ENCODE data around the gene CXADR. TPM values are rescaled to one million over a fixed set of nuclear protein-coding genes. Genes with fewer than 3 reads are reported as not detected.
"Not testable (repeated sequence)": the region's sequence is repeated elsewhere in the genome, so short reads cannot be mapped to it uniquely, and the experiment has no call there.

Gene CXADR
- total RNA-seq, 6 experiments from 2014 or later: 22.9 to 48.4 (median 30.5) TPM

GRCh38 chr21:17497316-17497715, 15.5 kb upstream of the CXADR start:
- no peaks in the 10 kb centered on the region for H3K9me3 ChIP-seq
- no peak for DNase-seq
- ATAC-seq: peak in 1 of 4 donors; percentile 45
- H3K4me3 ChIP-seq: no peak overlapping the region
- H3K4me1 ChIP-seq: peaks cover 0 to 11% (median 2%) of the 10 kb centered on the region in 4 donors
- intact Hi-C loops (cut with DNase I): no loop called here
- no peaks in the 10 kb centered on the region for H3K36me3 ChIP-seq
- H3K27me3 ChIP-seq: no peaks in the 10 kb centered on the region
- TF ChIP-seq CTCF (IDR thresholded peaks at IDR 0.05): no peak
- no peak for TF ChIP-seq POLR2A (IDR thresholded peaks at IDR 0.05)
- no peak overlapping the region for H3K27ac ChIP-seq

GRCh38 chr21:17498586-17498985, 14.3 kb upstream of the CXADR start:
- TF ChIP-seq CTCF (IDR thresholded peaks at IDR 0.05): no peak
- no peak for TF ChIP-seq POLR2A (IDR thresholded peaks at IDR 0.05)
- Histone ChIP-seq H3K36me3 (no peaks in the 10 kb centered on the region), H3K9me3 (no peaks in the 10 kb centered on the region), H3K27me3 (no peaks in the 10 kb centered on the region), H3K27ac (no peak overlapping the region), H3K4me3 (no peak overlapping the region), H3K4me1 (peaks cover 0 to 11% (median 2%) of the 10 kb centered on the region in 4 donors)
- WGBS (ENCODE audit: insufficient coverage, low coverage, low lambda C conversion rate, missing lambda C conversion rate): 32% methylated on average over 2 of the region's 2 CpGs
- no peak for ATAC-seq
- intact Hi-C loops (cut with DNase I): no loop called here
- DNase-seq: no peak

GRCh38 chr21:17501107-17502006, 11.5 kb upstream of the CXADR start:
- DNase-seq (no peak), ATAC-seq (peak in 2 of 4 donors; percentile 53 to 58)
- Histone ChIP-seq H3K4me3 (no peak overlapping the region), H3K4me1 (no peaks in the 10 kb centered on the region), H3K36me3 (no peaks in the 10 kb centered on the region), H3K9me3 (no peaks in the 10 kb centered on the region), H3K27ac (no peak overlapping the region), H3K27me3 (no peaks in the 10 kb centered on the region)
- 60% methylated on average over 4 of the region's 4 CpGs for WGBS (ENCODE audit: insufficient coverage, low coverage, low lambda C conversion rate, missing lambda C conversion rate)
- TF ChIP-seq POLR2A (IDR thresholded peaks at IDR 0.05): no peak
- no peak for TF ChIP-seq CTCF (IDR thresholded peaks at IDR 0.05)
- intact Hi-C loops (cut with DNase I): no loop called here

GRCh38 chr21:17502985-17503384, 9.9 kb upstream of the CXADR start:
- DNase-seq; ATAC-seq; H3K36me3 ChIP-seq; intact Hi-C loops (cut with DNase I); H3K4me1 ChIP-seq; H3K27ac ChIP-seq; H3K27me3 ChIP-seq; H3K9me3 ChIP-seq; H3K4me3 ChIP-seq: not testable (repeated sequence)
- WGBS (ENCODE audit: insufficient coverage, low coverage, low lambda C conversion rate, missing lambda C conversion rate): 88% methylated on average over 5 of the region's 5 CpGs

- no peak for TF ChIP-seq CTCF (IDR thresholded peaks at IDR 0.05)
- no peak for TF ChIP-seq POLR2A (IDR thresholded peaks at IDR 0.05)
- ATAC-seq: no peak
- no peak overlapping the region for H3K4me3 ChIP-seq
- peaks cover 0 to 5% (median 0%) of the 10 kb centered on the region in 4 donors for H3K4me1 ChIP-seq
- intact Hi-C loops (cut with DNase I): no loop called here
- no peak overlapping the region for H3K27ac ChIP-seq
- DNase-seq: no peak
- 90% methylated on average over 7 of the region's 7 CpGs for WGBS (ENCODE audit: insufficient coverage, low coverage, low lambda C conversion rate, missing lambda C conversion rate)
- H3K27me3 ChIP-seq: no peaks in the 10 kb centered on the region
- no peaks in the 10 kb centered on the region for H3K9me3 ChIP-seq
- H3K36me3 ChIP-seq: no peaks in the 10 kb centered on the region
Observed at GRCh38 chr21:17506951-17507350, 5.9 kb upstream of the CXADR start.
